Smooth muscle cell (in vitro differentiated cells): ENCODE results near the gene SDK1. TPM values are rescaled to one million over a fixed set of nuclear protein-coding genes. Genes with fewer than 3 reads are reported as not detected.

Source experiments
- DNase-seq: peaks from one replicate; lab custom pipeline; 2025; ENCODE audit not compliant: unreplicated experiment; lab: John Stamatoyannopoulos, UW
- H2AFZ ChIP-seq: fragments of 200-600 bp; sonication (generic); 2 replicates; pipeline ENCODE4 v1.6.0; 2016; ENCODE audit warnings: antibody characterized with exemption, low read depth, mild to moderate bottlenecking
- H3F3A ChIP-seq: fragments of 200-600 bp; sonication (generic); 2 replicates; pipeline ENCODE4 v1.6.0; 2017; ENCODE audit warnings: antibody characterized with exemption, low read depth
- H3K27ac ChIP-seq: fragments of 200-600 bp; sonication (generic); 2 replicates; pipeline ENCODE4 v1.5.1; 2016; ENCODE audit warnings: low read depth, mild to moderate bottlenecking
- H3K27me3 ChIP-seq: fragments of 200-600 bp; sonication (generic); 2 replicates; pipeline ENCODE4 v1.6.1; 2016; ENCODE audit warnings: low read depth, mild to moderate bottlenecking
- H3K36me3 ChIP-seq: fragments of 200-600 bp; sonication (generic); 2 replicates; pipeline ENCODE4 v1.5.1; 2016; ENCODE audit warnings: low read depth
- H3K4me1 ChIP-seq: fragments of 200-600 bp; sonication (generic); 2 replicates; pipeline ENCODE4 v1.5.1; 2016; ENCODE audit warnings: low read depth
- H3K4me2 ChIP-seq: fragments of 200-600 bp; sonication (generic); 2 replicates; pipeline ENCODE4 v1.6.0; 2016; ENCODE audit warnings: mild to moderate bottlenecking
- H3K4me3 ChIP-seq: fragments of 200-600 bp; sonication (generic); 2 replicates; pipeline ENCODE4 v1.5.1; 2016; ENCODE audit warnings: mild to moderate bottlenecking
- H3K79me2 ChIP-seq: fragments of 200-600 bp; sonication (generic); 2 replicates; pipeline ENCODE4 v1.6.0; 2016; ENCODE audit warnings: low read depth, mild to moderate bottlenecking
- H3K9ac ChIP-seq: fragments of 200-600 bp; sonication (generic); 2 replicates; pipeline ENCODE4 v1.6.0; 2016; ENCODE audit warnings: low read depth
- H3K9me3 ChIP-seq: fragments of 200-600 bp; sonication (generic); replicated peaks from 2 replicates; pipeline ENCODE4 v1.5.1; 2016; ENCODE audit warnings: low read depth
- H4K20me1 ChIP-seq: fragments of 200-600 bp; sonication (generic); 2 replicates; pipeline ENCODE4 v1.6.0; 2016; ENCODE audit warnings: low read depth
- WGBS: methylation state at CpG from one replicate; pipeline ENCODE4 v1.1.7; 2016; ENCODE audit warnings: low lambda C conversion rate; 5-methylcytosine and 5-hydroxymethylcytosine counted together
- polyA plus RNA-seq: library from polyadenylated mRNA; unstranded; fragments of >200 nt; fragmentation: Nextera tagmentation; extraction: Ambion mirVana; gene quantifications from 2 replicates; pipeline ENCODE4 v1.2.1, GENCODE V29; 2016
- total RNA-seq: library from RNA; depleted of rRNA; stranded (reverse); fragments of >200 nt; gene quantifications from 2 replicates; pipeline ENCODE4 v1.2.3, GENCODE V29; 2014
- TF ChIP-seq, protein P1 (sequence below): fragments of 200-600 bp; sonication (generic); IDR thresholded peaks from 2 replicates; pipeline ENCODE4 v1.5.1; 2017; ENCODE audit warnings: borderline replicate concordance, mild to moderate bottlenecking, antibody characterized with exemption; ENCODE audit not compliant: insufficient read depth, poor library complexity, severe bottlenecking

SDK1 gene
- total and polyA plus RNA-seq, 2 experiments from 2014 or later = 1.1 to 2.5 TPM

DNA sequence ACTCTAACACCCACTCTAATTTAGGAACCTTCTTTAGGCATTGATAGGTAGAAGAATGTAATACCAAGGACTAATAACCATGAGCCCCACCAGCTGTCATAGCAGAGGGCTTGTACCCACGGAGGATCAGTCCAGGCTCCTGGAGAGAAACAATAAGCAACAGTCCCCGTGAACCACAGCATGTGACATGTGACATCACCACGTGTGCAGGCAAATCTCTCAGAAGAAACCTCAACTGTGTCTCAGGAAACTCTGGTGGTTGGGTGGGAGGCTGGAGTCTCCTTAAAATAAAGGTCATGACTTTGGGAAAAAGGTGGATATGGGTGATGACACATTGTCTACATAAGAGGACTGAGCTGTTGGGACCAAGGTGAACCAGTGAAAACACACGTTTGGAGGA, 727.2 kb downstream of the SDK1 start:
- no peaks in the 10 kb centered on the region for H3K79me2 ChIP-seq
- 90% methylated on average over 4 of the region's 4 CpGs for WGBS
- no peaks in the 10 kb centered on the region for H3K27me3 ChIP-seq
- H2AFZ ChIP-seq = no peak overlapping the region
- no peaks in the 10 kb centered on the region for H3K9me3 ChIP-seq
- H3K9ac ChIP-seq = no peak overlapping the region
- no peaks in the 10 kb centered on the region for H3F3A ChIP-seq
- H4K20me1 ChIP-seq = no peaks in the 10 kb centered on the region
- DNase-seq = no peak
- no peak overlapping the region for H3K4me2 ChIP-seq
- TF ChIP-seq, protein P1, sequence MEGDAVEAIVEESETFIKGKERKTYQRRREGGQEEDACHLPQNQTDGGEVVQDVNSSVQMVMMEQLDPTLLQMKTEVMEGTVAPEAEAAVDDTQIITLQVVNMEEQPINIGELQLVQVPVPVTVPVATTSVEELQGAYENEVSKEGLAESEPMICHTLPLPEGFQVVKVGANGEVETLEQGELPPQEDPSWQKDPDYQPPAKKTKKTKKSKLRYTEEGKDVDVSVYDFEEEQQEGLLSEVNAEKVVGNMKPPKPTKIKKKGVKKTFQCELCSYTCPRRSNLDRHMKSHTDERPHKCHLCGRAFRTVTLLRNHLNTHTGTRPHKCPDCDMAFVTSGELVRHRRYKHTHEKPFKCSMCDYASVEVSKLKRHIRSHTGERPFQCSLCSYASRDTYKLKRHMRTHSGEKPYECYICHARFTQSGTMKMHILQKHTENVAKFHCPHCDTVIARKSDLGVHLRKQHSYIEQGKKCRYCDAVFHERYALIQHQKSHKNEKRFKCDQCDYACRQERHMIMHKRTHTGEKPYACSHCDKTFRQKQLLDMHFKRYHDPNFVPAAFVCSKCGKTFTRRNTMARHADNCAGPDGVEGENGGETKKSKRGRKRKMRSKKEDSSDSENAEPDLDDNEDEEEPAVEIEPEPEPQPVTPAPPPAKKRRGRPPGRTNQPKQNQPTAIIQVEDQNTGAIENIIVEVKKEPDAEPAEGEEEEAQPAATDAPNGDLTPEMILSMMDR = no peak
- no peaks in the 10 kb centered on the region for H3K4me1 ChIP-seq
- H3K27ac ChIP-seq = no peak overlapping the region
- H3K36me3 ChIP-seq = no peaks in the 10 kb centered on the region
- no peak overlapping the region for H3K4me3 ChIP-seq

DNA sequence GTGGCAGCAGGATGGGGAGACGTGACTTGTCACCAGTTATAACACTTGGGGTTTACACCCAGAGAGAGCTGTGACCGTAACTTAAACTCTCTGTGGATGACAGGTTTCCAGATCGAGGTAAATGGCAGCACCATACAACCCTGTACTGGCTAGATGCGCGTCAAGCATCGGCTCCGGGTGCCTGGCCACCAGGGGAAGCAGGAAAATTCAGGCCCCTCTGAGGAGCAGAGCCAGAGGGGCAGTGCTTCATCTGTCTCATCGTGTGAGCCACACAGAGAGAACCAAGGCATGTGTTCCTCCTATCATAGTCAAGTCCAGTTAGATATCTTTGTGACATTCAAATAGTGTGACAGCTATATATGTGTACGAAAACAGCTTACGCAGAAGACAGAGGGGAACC, 728.9 kb downstream of the SDK1 start:
- no peak overlapping the region for H3K4me3 ChIP-seq
- H3K4me2 ChIP-seq = no peak overlapping the region
- H4K20me1 ChIP-seq = no peaks in the 10 kb centered on the region
- no peak overlapping the region for H3K27ac ChIP-seq
- no peak overlapping the region for H2AFZ ChIP-seq
- no peaks in the 10 kb centered on the region for H3K27me3 ChIP-seq
- no peak overlapping the region for H3K9ac ChIP-seq
- H3K4me1 ChIP-seq = no peaks in the 10 kb centered on the region
- 92% methylated on average over 10 of the region's 10 CpGs for WGBS
- no peak for DNase-seq
- TF ChIP-seq, protein P1 = no peak
- H3K79me2 ChIP-seq = no peaks in the 10 kb centered on the region
- no peaks in the 10 kb centered on the region for H3K36me3 ChIP-seq
- H3F3A ChIP-seq = no peaks in the 10 kb centered on the region
- H3K9me3 ChIP-seq = no peaks in the 10 kb centered on the region

DNA sequence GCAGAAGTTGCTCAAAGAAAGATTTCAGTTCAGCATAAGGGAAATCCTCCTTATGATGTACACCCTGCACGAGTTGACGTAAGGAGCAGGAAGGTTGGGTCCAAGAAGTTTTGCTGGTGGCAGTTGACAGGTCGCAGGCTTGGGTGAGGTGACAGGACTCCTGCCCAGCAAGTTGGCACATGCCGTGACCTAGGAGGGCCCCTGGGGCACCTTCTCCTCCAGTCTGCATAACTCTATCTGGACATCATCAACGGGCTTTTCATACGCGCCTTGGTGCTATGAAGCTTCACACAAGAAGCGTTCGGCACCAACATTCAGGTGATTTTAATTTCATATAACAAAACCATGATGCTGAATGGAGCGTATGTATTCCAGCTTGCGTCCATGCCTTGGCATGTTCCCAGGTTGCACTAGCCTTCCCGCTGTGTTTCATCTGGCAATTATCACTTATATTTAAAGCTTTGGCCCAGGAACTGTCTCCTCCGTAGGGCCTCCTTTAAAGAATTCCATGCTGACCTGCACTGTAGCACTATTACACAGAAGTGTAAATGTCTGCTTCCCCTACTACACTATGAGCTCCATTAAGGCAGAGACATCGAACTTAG, 729.4 kb downstream of the SDK1 start:
- Histone ChIP-seq H2AFZ (no peak overlapping the region), H3K4me1 (no peaks in the 10 kb centered on the region), H3K4me2 (no peak overlapping the region), H4K20me1 (no peaks in the 10 kb centered on the region), H3K36me3 (no peaks in the 10 kb centered on the region), H3K79me2 (no peaks in the 10 kb centered on the region), H3K27me3 (no peaks in the 10 kb centered on the region), H3K9me3 (no peaks in the 10 kb centered on the region), H3K27ac (no peak overlapping the region), H3K9ac (no peak overlapping the region), H3K4me3 (no peak overlapping the region), H3F3A (no peaks in the 10 kb centered on the region)
- WGBS = 94% methylated on average over 14 of the region's 14 CpGs
- TF ChIP-seq, protein P1 = no peak
- DNase-seq = no peak

DNA sequence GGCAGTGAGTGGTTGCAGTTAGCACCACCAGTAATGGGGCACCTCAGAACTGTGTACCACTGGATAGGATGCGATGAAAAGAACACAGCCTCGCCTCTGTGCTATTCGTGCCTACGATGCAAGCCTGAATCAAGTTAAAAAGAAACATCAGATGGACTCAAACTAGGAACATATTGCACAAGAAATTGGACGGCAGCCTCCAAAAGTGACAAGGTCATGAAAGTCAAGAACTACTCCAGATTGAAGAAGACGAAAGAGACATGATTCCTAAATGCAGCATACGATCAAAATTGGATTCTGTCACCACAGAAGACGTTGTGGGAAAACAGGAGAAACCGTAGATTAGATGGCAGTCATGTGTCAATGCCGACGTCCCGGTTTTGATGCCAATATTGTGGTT, 732.9 kb downstream of the SDK1 start:
- Histone ChIP-seq H3K4me3 (no peak overlapping the region), H3F3A (no peaks in the 10 kb centered on the region), H3K9ac (no peak overlapping the region), H3K36me3 (no peaks in the 10 kb centered on the region), H3K27ac (no peak overlapping the region), H3K9me3 (no peaks in the 10 kb centered on the region), H3K4me2 (no peak overlapping the region), H3K4me1 (no peaks in the 10 kb centered on the region), H3K79me2 (no peaks in the 10 kb centered on the region), H3K27me3 (no peaks in the 10 kb centered on the region), H2AFZ (no peak overlapping the region), H4K20me1 (no peaks in the 10 kb centered on the region)
- TF ChIP-seq, protein P1 = no peak
- no peak for DNase-seq
- WGBS = 95% methylated on average over 12 of the region's 12 CpGs
